NCI-H1048 (cell line): ENCODE measurements around the gene IL17RD.

Experiments used
- DNase-seq: peaks from one replicate; lab custom pipeline; 2025; lab: John Stamatoyannopoulos, UW

The IL17RD gene

DNA sequence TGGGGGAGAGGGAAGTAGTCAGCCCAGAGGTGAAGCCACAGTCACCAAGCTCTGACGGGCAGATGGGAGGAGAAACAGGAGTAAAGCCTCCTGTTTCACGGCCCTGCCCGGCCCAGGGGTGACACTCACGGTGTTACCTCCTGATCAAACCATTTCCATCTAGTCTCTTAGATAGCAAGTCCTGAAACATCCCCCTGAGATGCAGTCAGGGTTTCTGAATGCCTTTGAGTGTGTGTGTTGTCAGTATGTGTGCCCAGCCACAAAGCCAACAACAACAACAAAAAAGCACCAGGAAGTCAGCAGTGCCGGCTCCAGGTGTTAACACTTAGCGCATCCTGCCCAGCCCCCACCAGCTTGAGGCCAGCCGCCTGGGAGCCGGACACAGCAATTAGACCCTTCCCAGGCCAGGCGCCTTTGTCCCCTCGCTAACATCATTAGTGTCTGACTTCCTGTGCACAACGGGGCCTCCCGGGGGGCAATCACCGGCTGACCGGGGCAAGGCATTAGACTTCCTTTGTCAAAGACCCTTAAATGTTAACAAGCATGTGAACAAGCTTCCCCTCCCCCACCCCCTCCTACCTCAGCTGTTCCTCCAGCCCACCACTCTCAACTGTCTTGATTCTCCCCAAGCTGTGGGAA, 34.5 kb downstream of the IL17RD start:
- no peak for DNase-seq

DNA sequence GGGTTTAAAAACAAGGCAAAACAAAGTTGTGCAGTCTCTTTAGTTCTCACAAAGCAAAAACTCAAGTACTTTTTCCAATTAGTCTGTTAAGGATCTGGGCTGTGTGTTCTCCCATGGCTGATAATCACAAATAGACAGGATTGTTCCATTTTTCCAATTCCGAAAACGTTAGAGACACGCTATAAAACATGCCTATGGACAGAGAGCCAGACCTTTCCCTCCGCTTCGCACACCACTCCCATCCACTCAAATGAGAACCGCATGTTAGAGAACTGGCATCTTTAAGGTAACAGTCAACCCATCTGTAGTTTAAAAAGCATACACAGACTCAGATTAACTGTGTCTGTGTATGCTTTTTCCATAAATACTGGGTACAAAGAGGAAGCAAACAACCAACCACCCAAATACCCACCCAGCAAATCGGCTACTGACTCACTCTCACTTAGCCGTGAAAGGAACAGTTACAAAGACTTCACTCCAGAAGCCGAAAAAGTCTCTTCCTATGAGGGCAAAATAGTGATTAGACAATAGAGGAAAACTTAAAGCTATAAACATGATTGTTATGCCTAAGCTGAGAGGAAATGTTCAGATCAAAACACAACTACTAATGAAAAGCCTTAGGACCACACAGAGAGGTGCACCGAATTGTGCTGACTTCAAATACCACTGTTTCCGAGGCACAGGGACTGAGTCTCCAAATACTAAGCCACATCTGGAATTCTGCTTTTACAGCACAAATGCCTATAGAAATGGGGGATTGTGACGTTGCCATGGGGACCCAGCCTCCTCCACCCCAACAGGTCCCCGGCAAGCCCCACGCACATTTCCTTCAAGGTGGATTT, 36.1 kb downstream of the IL17RD start:
- no peak for DNase-seq

DNA sequence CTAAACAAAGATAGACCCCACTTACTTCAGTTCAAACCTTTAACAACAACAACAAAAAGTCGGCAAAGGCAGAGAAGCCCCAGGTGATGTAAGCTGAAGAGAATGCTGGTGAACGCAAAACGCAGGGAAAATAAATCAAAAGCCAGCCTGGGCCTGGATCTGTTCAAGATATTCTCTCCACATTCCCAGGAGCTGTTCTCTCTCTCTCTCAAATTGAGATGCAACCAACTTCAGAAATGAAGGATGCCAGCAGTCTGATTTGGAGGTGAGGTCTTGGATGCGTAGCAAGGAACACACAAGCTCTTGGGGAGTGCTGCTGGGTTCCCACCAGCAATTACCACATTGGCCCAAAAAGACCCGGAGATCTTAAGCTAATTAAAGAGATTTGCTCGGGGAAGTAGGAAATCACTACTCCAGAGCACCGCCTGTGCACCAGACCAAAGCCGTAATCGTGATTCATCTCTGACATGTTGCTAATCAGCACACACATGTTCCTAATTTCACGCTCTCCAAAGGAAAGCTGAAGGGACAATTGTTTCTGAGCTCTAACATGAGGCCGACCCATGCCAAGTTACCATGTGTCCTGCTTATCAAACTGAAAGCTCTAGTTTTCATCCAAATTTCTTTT, 37.1 kb downstream of the IL17RD start:
- no peak for DNase-seq

DNA sequence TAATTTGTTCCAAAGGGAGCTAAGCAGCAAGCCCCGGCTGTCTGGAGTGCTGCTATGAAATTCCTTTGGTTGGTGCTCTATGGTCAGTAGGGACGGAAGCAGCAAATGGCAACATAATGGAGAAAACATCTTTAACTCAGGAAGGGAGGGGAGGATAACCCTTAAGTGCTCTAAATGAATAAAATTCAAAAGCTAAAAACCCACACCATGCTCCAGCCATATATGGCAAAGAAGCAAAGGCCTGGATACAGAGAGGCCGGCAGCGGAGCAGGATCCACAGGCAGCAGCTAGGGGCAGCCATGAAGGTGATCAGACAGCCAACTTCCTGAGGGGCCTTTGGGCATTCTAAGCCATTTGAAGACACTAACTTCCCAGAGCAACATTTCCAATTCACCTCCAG, 38.9 kb downstream of the IL17RD start:
- DNase-seq = no peak

DNA sequence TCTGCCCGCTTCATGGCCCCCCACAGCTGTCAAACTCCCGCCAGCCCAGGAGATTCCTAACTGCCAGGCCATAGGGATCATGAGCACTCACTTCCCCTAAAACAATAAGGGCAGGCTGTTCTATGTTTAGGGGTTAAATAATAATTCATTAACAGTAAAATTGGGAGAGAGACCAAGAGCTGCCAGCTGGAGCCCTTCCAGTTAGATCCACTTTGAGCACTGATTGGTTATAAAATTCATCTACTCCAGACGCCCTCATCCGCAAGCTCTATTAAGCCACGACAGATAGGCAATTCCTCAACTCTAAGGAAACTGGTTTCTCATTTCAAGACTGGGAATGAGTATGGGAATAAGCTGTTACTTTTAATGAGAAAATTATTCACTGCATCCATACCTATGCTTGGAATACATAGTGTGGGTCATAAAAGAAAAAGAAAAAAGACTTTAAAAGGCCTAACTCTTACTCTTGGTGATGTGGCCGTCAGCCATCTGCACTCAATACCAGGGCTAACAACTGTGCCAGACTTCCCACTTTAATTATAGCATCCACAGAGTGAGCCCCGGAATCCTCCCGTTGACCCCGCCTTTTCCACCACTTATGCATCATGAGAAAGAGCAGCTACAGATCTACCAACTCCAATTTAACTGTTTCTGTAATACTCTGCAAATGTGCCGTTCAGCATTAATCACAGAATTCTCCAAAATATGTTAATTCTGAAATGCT, 44.5 kb downstream of the IL17RD start:
- no peak for DNase-seq

DNA sequence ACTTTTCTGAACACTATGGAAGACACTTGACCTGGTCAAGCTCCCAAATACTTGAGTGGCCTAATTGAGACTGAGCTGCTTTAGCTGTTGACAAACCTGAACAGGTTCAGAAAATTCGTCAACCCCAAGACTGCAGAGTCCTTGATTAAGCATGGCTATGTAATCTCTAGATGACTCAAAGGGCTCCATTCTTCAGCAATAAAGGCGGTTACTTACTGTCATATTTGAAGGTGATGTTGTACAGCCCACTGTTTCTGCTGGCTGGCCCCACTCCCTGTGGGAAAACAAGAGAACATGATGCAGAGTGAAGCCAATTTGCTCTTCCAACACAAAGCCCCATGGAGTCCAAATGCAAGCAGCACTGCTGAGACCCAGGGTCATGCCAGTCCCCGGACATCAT, 45.1 kb downstream of the IL17RD start:
- no peak for DNase-seq

DNA sequence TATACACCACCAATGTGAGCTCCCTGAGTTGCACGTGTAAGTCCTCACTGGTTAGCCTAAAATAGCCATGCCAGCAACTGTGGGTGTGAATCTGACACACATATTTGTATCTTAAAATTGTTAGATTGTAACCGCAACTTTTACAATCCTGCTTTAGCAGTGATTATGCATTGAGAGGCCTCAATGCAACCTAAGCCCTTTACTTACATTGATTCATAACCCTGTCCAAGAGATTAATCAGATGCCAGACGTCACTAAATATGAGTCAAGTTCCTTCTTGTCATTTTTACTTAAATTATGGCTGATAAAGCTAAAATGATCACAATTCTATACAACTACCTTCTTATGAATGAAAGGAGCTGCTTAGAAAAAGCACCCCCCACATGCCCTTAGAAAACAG, 46.9 kb downstream of the IL17RD start:
- no peak for DNase-seq

DNA sequence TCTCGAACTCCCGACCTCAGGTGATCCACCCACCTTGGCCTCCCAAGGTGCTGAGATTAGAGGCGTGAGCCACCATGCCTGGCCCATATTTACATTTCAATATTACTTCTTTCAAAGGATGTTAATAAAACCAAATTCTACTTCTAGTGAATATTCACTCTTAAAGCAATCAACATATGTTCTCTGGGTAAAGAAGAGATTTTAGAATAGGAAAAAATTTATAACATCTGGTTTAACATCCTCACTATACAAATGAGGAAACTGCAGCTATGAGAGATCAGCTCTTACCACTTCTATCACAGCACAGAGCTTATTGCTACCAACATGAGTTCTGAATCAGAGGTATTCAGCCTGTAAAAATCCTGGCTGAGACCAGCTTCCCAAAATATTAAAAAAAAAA, 48.7 kb downstream of the IL17RD start:
- DNase-seq = no peak

DNA sequence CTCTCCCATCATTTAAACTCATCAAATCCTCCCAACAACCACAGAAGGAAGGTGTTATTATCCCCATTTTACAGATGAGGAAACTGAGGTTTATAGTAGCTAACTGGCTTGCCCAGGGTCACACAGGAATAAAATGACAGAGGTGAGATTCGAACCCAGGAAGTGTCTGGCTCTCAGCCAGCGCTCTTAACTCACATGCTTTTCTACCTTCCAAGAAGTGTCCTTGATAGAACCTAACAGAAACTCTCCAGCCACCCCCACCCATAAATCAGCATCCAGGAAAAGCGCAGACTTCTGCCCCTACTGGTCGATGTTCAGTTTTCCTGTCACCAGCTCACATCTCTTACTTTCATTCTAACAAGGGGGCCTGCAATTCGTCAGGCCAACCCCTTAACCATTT, 52.9 kb downstream of the IL17RD start:
- DNase-seq = no peak

DNA sequence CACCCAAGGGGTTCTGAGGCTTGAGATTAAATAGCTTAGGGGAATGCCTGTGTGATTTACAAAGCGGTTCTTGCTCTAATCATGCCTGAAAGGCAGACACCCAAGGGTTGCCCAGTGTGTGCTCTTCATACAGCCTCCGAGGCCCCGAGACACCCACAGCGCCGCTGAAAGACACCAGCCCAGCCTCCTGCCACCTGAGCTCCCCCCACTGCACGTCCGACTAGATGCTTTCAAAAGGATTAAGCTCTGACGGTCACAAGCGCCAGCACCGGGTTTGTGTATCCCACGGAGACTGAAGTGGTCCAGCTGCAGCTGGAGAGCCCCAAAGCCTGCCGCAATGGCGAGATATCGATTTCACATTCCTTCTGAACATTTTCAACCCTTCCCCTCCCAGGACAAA, 54.4 kb downstream of the IL17RD start:
- no peak for DNase-seq

DNA sequence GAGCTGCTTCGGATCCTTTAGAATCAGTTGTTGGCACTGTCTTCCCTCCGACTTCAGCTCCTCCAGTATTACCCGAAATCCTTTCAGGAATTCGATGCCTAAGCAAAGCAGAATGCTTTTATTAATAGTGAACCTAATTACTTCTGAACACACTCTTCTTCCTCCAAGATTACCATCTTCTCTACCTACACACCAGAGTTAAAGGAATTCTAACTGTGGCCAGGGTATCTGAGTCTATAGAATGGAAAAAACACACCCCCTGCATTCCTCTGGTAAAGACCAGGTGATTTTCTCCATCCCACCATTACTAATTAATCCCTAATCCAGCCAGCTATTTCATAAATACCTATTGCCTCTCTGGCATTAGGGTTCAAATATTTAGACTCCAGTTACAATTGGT, 54.9 kb downstream of the IL17RD start:
- DNase-seq = no peak

DNA sequence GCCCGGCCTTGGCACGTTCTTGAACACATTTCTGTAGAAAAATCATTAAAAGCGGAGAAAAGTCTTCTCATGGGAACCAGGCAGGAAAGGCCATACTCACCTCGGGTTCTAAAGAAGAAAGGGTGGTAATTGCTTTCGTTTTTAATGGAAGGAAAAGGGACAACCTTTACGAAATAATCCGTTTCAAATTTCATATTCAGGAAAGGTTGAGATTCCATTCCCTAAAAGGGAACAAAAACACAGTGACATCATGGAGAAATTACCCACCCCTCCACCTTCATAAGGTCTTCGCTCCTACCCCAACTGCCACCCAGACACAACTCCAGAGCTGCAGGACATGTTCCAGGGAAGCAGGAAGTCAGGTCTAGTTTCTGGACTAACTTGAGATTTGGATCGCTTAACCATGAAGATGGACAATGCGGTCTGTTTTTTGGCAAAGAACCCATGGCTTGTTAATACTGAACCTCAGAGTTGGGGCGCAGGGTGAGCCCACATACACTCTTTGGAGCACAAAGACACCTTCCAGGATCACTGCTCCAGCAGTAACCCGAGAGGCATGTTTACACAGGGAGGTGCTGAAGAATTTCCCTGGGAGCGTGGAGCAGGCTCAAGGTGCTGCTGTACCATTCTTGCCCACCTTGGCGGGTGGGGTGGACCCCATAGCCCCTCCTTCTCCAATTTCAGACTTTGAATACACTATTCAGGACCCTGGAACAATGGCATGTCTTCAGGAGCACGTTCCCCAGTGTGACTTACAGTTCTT, 55.5 kb downstream of the IL17RD start:
- DNase-seq = no peak

DNA sequence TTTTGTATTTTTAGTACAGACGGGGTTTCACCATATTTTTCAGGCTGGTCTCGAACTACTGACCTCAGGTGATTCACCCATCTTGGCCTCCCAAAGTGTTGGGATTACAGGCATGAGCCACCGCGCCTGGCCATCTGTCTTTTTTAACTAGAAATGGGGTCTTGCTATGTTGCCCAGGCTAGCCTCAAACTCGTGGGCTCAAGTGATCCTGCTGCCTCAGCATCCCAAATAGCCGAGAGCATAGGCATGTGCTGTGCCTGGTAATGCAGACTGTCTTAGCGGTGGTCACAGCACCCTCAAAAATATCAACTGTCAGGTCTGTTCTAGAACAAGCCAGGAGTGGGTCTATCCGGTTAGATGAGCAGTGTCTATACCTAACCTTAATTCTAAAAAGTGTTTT, 56.5 kb downstream of the IL17RD start:
- DNase-seq = no peak

DNA sequence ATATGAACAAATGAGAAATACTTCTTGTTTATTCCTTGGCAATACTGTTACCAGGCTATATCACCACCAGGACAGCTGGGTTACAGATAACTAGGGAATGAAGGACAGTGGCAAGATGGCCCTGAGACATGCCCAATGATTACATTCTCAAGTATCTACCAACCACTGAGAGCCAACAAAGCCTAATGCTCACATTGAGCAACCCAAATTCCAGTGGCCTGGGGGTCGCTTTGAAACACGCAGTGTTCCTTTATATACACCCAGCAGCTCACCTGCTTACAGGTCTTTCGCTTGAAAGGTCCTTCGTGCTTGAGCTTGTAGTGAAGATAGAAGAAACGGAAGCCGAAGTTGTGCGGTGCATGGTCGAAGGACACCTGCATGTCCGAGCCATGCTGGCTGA, 59.6 kb downstream of the IL17RD start:
- no peak for DNase-seq

DNA sequence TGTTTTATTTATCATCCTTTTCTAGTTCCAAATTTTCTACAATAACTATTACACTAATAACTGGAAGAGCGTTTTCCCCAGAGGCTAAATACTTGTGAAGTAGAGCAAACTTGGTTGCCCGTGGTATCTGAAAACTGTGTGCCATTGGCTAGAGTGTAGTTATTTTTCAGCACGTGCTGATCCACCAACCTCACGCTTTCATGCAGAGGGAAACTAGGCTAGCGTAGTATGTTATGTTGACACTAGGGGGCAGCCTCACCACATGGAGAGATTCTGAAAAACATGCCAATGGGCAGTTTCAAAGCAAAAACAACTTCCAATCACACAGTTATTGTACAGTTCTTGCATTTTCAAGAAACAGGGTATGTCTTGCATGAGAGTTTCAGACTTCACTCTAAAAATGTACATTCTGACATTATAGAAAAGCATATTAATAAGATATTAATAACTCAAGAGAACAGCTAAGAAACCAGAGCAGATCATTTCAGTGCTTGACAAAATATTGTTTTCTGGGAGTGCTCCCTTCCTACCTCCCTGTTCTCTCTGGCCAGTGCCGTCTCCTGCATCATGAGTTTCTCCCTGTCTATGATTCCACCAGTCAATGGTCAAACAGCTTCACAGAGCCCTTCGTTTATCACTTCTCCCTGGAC, 65.0 kb downstream of the IL17RD start:
- DNase-seq = peak; percentile 53

DNA sequence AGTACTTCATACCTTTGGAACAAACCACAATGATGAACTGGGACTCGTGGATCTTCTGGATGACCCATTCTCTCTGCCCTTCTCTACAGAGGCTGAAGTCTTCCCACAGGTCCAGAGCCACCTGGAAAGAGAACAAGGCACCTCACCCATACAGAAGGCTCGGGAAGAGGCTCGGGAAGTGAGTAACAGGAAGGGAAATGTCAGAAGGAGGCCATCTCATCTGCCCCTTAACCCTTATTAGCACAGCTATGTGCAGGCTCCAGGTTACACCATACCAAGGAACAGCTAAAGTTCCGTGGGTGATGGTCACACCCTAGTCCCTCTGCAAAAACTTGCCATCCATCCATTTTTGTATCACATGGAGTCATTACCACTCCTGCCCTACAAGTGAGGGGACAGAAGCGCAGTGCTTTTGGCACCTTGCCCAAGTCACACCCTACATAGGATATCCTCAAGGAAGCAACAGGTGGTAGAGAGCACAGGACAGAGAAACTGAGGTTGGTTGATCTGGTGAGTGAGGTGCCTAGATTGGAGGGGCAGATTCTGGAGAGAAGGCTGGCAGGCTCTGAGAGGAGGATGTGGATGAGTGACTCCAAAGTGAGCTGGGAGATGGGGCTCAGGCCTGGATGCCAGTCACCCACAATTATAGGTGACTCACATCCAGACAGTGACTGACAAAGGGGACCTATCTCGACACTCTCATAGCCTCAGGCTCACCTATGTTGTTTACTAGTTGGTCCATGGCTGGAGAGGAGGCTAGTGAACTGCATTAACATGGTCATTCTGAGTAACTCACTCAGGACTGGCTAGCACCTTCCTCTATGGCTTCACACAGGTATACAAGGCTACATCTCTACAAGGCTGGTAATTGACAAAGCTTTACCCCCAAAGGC, 66.5 kb downstream of the IL17RD start:
- no peak for DNase-seq

DNA sequence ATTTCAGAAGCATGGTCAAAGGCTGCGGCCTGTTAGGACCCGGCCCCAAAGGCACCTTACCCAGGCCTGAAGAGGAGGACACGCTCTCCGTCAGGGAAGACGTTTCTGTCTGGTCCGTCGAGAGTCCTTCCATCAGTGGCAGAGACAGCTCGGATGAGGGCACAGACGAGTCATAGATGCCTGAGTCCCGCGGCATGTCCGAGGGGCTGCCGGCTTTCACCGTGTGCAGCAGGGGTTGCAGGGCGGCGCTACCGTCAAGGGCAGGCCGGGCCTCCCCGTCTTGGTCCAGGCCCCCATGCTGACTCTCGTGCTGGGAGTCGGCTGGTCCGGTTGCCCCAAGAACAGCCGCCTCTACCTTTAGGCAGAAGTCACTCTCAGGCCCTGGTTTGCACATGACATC, 67.6 kb downstream of the IL17RD start:
- DNase-seq = no peak

DNA sequence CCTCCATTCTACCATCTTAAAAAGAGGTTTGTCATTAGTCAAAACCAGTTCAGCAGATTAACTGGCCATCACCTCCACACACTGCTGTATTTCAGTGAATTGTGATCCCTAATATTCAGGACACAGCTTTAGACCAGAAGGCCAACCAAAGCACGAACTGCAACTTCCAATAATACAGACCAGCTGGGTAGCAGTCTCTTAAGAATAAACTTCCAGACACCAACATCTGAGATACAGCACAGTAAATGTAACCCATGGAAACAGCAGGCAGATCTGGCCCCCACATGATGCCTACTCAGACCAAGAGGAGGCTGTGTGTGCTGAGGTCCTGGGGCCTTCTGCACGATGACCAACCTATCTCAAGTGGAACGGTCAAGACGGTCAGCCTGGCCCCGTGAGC, 69.8 kb downstream of the IL17RD start:
- DNase-seq = no peak

DNA sequence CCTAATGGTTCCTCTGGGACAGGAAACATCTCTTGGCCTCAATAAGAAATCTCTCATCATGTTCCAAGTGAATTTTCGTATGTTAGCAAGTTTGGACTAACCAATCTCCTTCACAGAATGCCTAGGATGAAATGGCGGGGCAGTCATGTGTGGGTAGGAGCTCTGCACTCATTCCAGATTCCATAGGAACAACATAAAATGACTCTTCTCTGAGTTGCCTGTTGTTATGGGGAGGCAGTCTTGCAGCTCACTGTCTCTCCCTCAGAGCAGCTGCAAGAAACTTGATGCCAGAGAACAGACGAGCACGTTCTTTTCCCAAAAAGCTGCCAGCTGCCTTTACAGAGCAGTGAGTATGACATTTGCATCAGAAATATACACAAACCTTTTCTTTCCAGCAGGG, 70.6 kb downstream of the IL17RD start:
- DNase-seq = no peak

DNA sequence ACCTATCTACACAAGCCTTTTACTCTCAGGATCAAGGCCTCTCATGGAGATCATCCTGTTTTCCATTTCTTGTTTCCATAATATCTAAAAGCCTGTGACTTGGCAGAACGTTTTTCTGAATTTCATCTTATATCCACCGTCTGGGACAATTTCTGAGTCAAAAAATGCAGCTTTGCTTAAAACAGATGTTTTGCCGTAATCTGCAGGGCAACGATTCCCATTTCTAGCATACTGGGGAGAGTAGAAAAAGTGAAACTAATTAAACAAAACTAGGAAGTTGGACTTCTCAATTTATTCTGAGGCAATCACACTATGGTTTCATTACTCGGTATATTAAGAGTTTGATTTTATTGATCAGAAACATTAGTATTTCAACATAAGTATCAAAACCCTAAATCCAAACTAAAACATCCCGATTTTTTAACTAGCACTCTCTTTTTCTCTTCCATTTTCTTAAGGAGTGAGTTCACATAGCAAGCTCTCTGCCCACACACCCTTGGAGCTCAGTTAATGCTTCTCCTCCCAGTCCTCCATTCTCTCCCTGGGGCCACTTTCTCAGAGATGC, 71.1 kb downstream of the IL17RD start:
- DNase-seq = no peak
